Stimulated activated naive CD8-positive, alpha-beta T cell treated with anti-CD3 and anti-CD28 coated beads, Interleukin-15, amount 100 ng/mL, for 72 hours (primary cell): ENCODE measurements around the gene DPH2.
A peak's percentile ranks its signal among the peaks of the same experiment; 100 is the strongest.

Experiments
- ATAC-seq: fragments of 150-1000 bp; cut with Tn5 transposase; 2 replicates; pipeline ENCODE4 v1.10.0; 2021; ENCODE audit warnings: mild to moderate bottlenecking, moderate library complexity
- DNase-seq, 2 donors: peaks; one replicate each; pipeline ENCODE4 v3.0.0; 2021 to 2022
- H3K27ac Mint-ChIP-seq, 2 donors: one replicate each; pipeline ENCODE4 v1.8.0; 2022; ENCODE audit warnings: mild to moderate bottlenecking in 2 of 2, mixed read lengths in 2 of 2, moderate library complexity in 2 of 2
- H3K27me3 Mint-ChIP-seq: one replicate; pipeline ENCODE4 v1.8.0; 2022; ENCODE audit warnings: mixed read lengths
- H3K4me1 Mint-ChIP-seq: one replicate; pipeline ENCODE4 v1.8.0; 2022; ENCODE audit warnings: mild to moderate bottlenecking, mixed read lengths
- H3K4me3 Mint-ChIP-seq, 2 donors: one replicate each; pipeline ENCODE4 v1.8.0; 2022; ENCODE audit warnings: mild to moderate bottlenecking in 2 of 2, mixed read lengths in 2 of 2, moderate library complexity in 1 of 2
- H3K9me3 Mint-ChIP-seq, 2 donors: one replicate each; pipeline ENCODE4 v1.8.0; 2022; ENCODE audit warnings: mixed read lengths in 2 of 2

Gene DPH2

GRCh38 chr1:43973981-43974442 is 4.2 kb downstream of the DPH2 start:
- H3K4me1 Mint-ChIP-seq = peaks cover 77% of the 10 kb centered on the region
- no peaks in the 10 kb centered on the region for H3K27me3 Mint-ChIP-seq
- peak overlapping the region; percentile 94 to 95 for H3K4me3 Mint-ChIP-seq
- H3K9me3 Mint-ChIP-seq = no peaks in the 10 kb centered on the region
- H3K27ac Mint-ChIP-seq = peak overlapping the region; percentile 95 to 96
- no peak for ATAC-seq
- no peak for DNase-seq

GRCh38 chr1:43974443-43975248 is 4.8 kb downstream of the DPH2 start, which contains the start of gene ATP6V0B:
TSS of gene ATP6V0B (plus strand) at chr1:43974960. CDS start at chr1:43975041, 81 bp downstream.
- ATAC-seq = peak; percentile 82

GRCh38 chr1:43975249-43975961 is 5.6 kb downstream of the DPH2 start:
- DNase-seq = peak in 1 of 2 donors; percentile 29
- no peaks in the 10 kb centered on the region for H3K9me3 Mint-ChIP-seq
- H3K27ac Mint-ChIP-seq = peak overlapping the region; percentile 66 to 83
- ATAC-seq = peak; percentile 1
- H3K4me1 Mint-ChIP-seq = peaks cover 70% of the 10 kb centered on the region
- no peaks in the 10 kb centered on the region for H3K27me3 Mint-ChIP-seq
- H3K4me3 Mint-ChIP-seq = peak overlapping the region; percentile 94 to 95

More at GRCh38 chr1:43974443-43975248, 4.8 kb downstream of the DPH2 start, which contains the start of gene ATP6V0B:
- peak within 1 kb of the TSS; percentile 94 to 95 for H3K4me3 Mint-ChIP-seq
- no peaks in the 10 kb centered on the region for H3K27me3 Mint-ChIP-seq
- H3K4me1 Mint-ChIP-seq = peaks cover 72% of the 10 kb centered on the region
- no peaks in the 10 kb centered on the region for H3K9me3 Mint-ChIP-seq
- H3K27ac Mint-ChIP-seq = peak within 1 kb of the TSS; percentile 95 to 96
- peak; percentile 91 to 94 for DNase-seq

GRCh38 chr1:43976045-43976444 is 6.2 kb downstream of the DPH2 start:
- ATAC-seq = no peak
- Mint-ChIP-seq H3K27me3 (no peaks in the 10 kb centered on the region), H3K27ac (no peak overlapping the region), H3K4me3 (peak overlapping the region; percentile 94 to 95), H3K9me3 (no peaks in the 10 kb centered on the region), H3K4me1 (peaks cover 70% of the 10 kb centered on the region)
- DNase-seq = no peak

GRCh38 chr1:43976890-43977289 is 7.1 kb downstream of the DPH2 start:
- no peak for DNase-seq
- ATAC-seq = no peak
- H3K9me3 Mint-ChIP-seq = no peaks in the 10 kb centered on the region
- no peak overlapping the region for H3K27ac Mint-ChIP-seq
- no peaks in the 10 kb centered on the region for H3K27me3 Mint-ChIP-seq
- H3K4me3 Mint-ChIP-seq = peak overlapping the region; percentile 2 to 95
- H3K4me1 Mint-ChIP-seq = peaks cover 65% of the 10 kb centered on the region

GRCh38 chr1:43977376-43978263 is 7.8 kb downstream of the DPH2 start:
- no peak for ATAC-seq
- peak overlapping the region in 1 of 2 donors; percentile 35 for H3K27ac Mint-ChIP-seq
- no peaks in the 10 kb centered on the region for H3K9me3 Mint-ChIP-seq
- H3K27me3 Mint-ChIP-seq = no peaks in the 10 kb centered on the region
- peak overlapping the region; percentile 41 to 75 for H3K4me3 Mint-ChIP-seq
- no peak for DNase-seq
- peaks cover 61% of the 10 kb centered on the region for H3K4me1 Mint-ChIP-seq

- DNase-seq (no peak), ATAC-seq (no peak)
- Mint-ChIP-seq H3K27me3 (no peaks in the 10 kb centered on the region), H3K27ac (no peak overlapping the region), H3K4me3 (peak overlapping the region; percentile 41 to 75), H3K4me1 (peaks cover 59% of the 10 kb centered on the region), H3K9me3 (no peaks in the 10 kb centered on the region)
These were observed 8.4 kb downstream of the DPH2 start for GRCh38 chr1:43978264-43978550.

- peak within 1 kb of the TSS; percentile 55 to 89 for H3K27ac Mint-ChIP-seq
- peak within 1 kb of the TSS; percentile 84 to 89 for H3K4me3 Mint-ChIP-seq
- peak; percentile 24 for ATAC-seq
- no peaks in the 10 kb centered on the region for H3K9me3 Mint-ChIP-seq
- peak; percentile 33 to 36 for DNase-seq
- H3K27me3 Mint-ChIP-seq = no peaks in the 10 kb centered on the region
- H3K4me1 Mint-ChIP-seq = peaks cover 54% of the 10 kb centered on the region
These were observed 8.9 kb downstream of the DPH2 start, which contains the start of gene B4GALT2 for GRCh38 chr1:43978551-43979260. TSS of gene B4GALT2 (plus strand) at chr1:43979210. CDS start at chr1:43981161, 1,951 bp downstream.

GRCh38 chr1:43979261-43979527 is 9.4 kb downstream of the DPH2 start:
- Mint-ChIP-seq H3K4me3 (no peak overlapping the region), H3K4me1 (peaks cover 49% of the 10 kb centered on the region), H3K27me3 (no peaks in the 10 kb centered on the region), H3K27ac (no peak overlapping the region), H3K9me3 (no peaks in the 10 kb centered on the region)
- no peak for ATAC-seq
- no peak for DNase-seq

- peaks cover 46% of the 10 kb centered on the region for H3K4me1 Mint-ChIP-seq
- no peaks in the 10 kb centered on the region for H3K27me3 Mint-ChIP-seq
- peak; percentile 26 to 37 for DNase-seq
- H3K9me3 Mint-ChIP-seq = no peaks in the 10 kb centered on the region
- peak; percentile 24 for ATAC-seq
- H3K4me3 Mint-ChIP-seq = peak overlapping the region; percentile 84 to 89
- H3K27ac Mint-ChIP-seq = peak overlapping the region; percentile 50 to 89
These were observed 9.9 kb downstream of the DPH2 start for GRCh38 chr1:43979528-43980254.

- ATAC-seq (no peak), DNase-seq (no peak)
- Mint-ChIP-seq H3K4me1 (peaks cover 46% of the 10 kb centered on the region), H3K27me3 (no peaks in the 10 kb centered on the region), H3K27ac (peak overlapping the region in 1 of 2 donors; percentile 50), H3K9me3 (no peaks in the 10 kb centered on the region), H3K4me3 (peak overlapping the region; percentile 84 to 89)
These were observed 10.7 kb downstream of the DPH2 start for GRCh38 chr1:43980255-43981134.

- Mint-ChIP-seq H3K4me1 (peaks cover 40% of the 10 kb centered on the region), H3K27ac (no peak overlapping the region), H3K9me3 (no peaks in the 10 kb centered on the region), H3K4me3 (no peak overlapping the region), H3K27me3 (no peaks in the 10 kb centered on the region)
- DNase-seq = no peak
- no peak for ATAC-seq
These were observed 11.3 kb downstream of the DPH2 start for GRCh38 chr1:43981135-43981491.

- Mint-ChIP-seq H3K4me1 (peaks cover 35% of the 10 kb centered on the region), H3K9me3 (no peaks in the 10 kb centered on the region), H3K27me3 (no peaks in the 10 kb centered on the region), H3K27ac (no peak overlapping the region), H3K4me3 (no peak overlapping the region)
- ATAC-seq (no peak), DNase-seq (no peak)
These were observed 11.8 kb downstream of the DPH2 start for GRCh38 chr1:43981636-43982035.

- DNase-seq (no peak), ATAC-seq (no peak)
- Mint-ChIP-seq H3K4me1 (peaks cover 29% of the 10 kb centered on the region), H3K9me3 (no peaks in the 10 kb centered on the region), H3K4me3 (no peak overlapping the region), H3K27me3 (no peaks in the 10 kb centered on the region), H3K27ac (no peak overlapping the region)
These were observed 12.4 kb downstream of the DPH2 start for GRCh38 chr1:43982241-43982640.
